NCI-H146 treated with DMSO at 0.1 percent for 48 hours (cell line): ENCODE measurements around the gene REC114.
"Not testable (repeated sequence)": the region's sequence is repeated elsewhere in the genome, so short reads cannot be mapped to it uniquely, and the experiment has no call there.

Experiments used
- DNase-seq: peaks from one replicate; lab custom pipeline; 2025; ENCODE audit not compliant: unreplicated experiment; lab: John Stamatoyannopoulos, UW

Gene REC114

GRCh38 chr15:73522011-73522410 lies 79.0 kb downstream of the REC114 start:
- no peak for DNase-seq

- DNase-seq, result no peak
Measured at GRCh38 chr15:73524919-73525318, 82.0 kb downstream of the REC114 start.

- DNase-seq, result no peak
Measured at GRCh38 chr15:73527598-73527997, 84.6 kb downstream of the REC114 start.

- no peak for DNase-seq
Measured at GRCh38 chr15:73530649-73531048, 87.7 kb downstream of the REC114 start.

GRCh38 chr15:73538123-73538522 lies 95.2 kb downstream of the REC114 start:
- DNase-seq, result no peak

- DNase-seq, result no peak
Measured at GRCh38 chr15:73538563-73539211, 95.7 kb downstream of the REC114 start.

GRCh38 chr15:73539212-73540128 lies 96.5 kb downstream of the REC114 start:
- no peak for DNase-seq

GRCh38 chr15:73540161-73540560 lies 97.2 kb downstream of the REC114 start:
- no peak for DNase-seq

GRCh38 chr15:73541479-73541878 lies 98.5 kb downstream of the REC114 start:
- DNase-seq, result no peak

GRCh38 chr15:73548925-73549324 lies 106.0 kb downstream of the REC114 start:
- DNase-seq, result not testable (repeated sequence)

GRCh38 chr15:73550190-73550589 lies 107.2 kb downstream of the REC114 start:
- DNase-seq, result no peak

- DNase-seq, result no peak
Measured at GRCh38 chr15:73555080-73555479, 112.1 kb downstream of the REC114 start.

- DNase-seq, result no peak
Measured at GRCh38 chr15:73558529-73558928, 115.6 kb downstream of the REC114 start.

- peak; percentile 10 for DNase-seq
Measured at GRCh38 chr15:73560501-73561117, 117.6 kb downstream of the REC114 start.

- no peak for DNase-seq
Measured at GRCh38 chr15:73564255-73564654, 121.3 kb downstream of the REC114 start.

GRCh38 chr15:73567020-73567419 lies 124.1 kb downstream of the REC114 start:
- no peak for DNase-seq

- no peak for DNase-seq
Measured at GRCh38 chr15:73568564-73569280, 125.8 kb downstream of the REC114 start.

GRCh38 chr15:73569361-73569760 lies 126.4 kb downstream of the REC114 start:
- no peak for DNase-seq

GRCh38 chr15:73570355-73571032 lies 127.5 kb downstream of the REC114 start:
- DNase-seq, result no peak

GRCh38 chr15:73571346-73571745 lies 128.4 kb downstream of the REC114 start:
- DNase-seq, result peak; percentile 71

- DNase-seq, result no peak
Measured at GRCh38 chr15:73572296-73572695, 129.3 kb downstream of the REC114 start.
